Glomerular endothelial cell (primary cell): ENCODE data around the gene GNG7. TPM values are rescaled to one million over a fixed set of nuclear protein-coding genes. Genes with fewer than 3 reads are reported as not detected.
"Not testable (repeated sequence)": the region's sequence is repeated elsewhere in the genome, so short reads cannot be mapped to it uniquely, and the experiment has no call there.

Source experiments
- DNase-seq: peaks from one replicate; pipeline ENCODE4 v3.0.0-alpha.2; 2011; ENCODE audit warnings: low read depth, low spot score; ENCODE audit errors: extremely low read depth
- total RNA-seq: library from RNA; depleted of rRNA; stranded (reverse); fragments of >200 nt; gene quantifications from 2 replicates; pipeline ENCODE4 v1.2.3, GENCODE V29; 2015

Gene GNG7
- total RNA-seq, 1 donor from 2014 or later = 1.3 TPM

DNA sequence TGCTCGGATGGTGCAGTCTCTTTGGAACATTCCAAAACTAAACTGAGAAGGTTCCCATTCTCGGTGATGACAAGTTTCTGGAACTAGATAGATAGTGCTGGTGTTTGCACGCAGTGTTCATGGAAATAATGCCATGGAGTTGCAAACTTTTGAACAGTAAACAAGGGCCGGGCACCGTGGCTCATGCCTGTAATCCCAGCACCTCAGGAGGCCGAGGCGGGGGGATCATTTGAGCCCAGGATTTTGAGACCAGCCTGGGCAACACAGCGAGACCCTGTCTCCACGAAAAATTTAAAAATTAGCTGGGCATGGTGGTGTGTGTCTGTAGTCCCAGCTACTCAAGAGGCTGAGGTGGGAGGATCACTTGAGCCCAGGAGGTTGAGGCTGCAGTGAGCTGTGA, 95.7 kb downstream of the GNG7 start:
- DNase-seq = not testable (repeated sequence)

DNA sequence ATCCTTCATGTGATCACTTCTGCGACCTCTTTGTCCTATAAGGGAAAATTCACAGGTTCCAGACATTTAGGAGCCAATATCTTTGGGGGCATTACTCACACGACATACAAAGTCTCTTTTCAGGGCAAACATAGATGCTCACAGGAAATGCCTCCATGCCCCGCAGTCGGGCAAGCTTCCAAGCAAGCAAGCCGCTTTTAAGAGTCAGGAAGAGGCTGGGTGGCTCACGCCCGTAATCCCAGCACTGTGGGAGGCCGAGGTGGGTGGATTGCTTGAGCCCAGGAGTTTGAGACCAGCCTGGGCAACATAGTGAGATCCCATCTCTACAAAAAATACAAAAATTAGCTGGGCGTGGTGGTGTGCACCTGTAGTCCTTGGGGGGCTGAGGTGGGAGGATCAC, 96.6 kb downstream of the GNG7 start:
- DNase-seq = not testable (repeated sequence)

DNA sequence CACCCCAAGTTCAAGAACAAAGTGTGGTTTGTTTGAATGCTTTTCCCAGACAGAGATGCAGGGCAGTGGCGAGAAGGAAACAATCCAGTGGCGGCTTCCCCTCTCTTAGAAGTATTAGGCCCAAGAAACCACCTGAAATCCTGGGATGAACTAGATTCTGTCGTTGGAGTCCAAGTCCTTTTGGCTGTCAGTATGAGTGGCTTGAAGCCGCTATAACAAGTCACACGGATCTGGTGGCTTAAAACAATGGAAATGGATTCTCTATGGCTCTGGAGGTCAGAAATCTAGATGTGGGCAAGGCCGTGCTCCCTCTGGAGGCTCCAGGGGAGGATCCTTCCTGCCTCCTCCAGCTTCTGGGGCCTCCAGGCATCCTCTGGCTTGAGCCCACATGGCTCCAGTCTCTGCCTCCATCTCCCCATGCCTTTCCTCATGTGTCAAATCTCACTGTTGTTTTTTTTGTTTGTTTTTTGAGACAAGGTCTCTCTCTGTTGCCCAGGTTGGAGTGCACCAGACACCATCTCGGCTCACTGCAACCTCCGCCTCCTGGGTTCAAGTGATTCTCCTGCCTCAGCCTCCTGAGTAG, 97.7 kb downstream of the GNG7 start:
- no peak for DNase-seq

DNA sequence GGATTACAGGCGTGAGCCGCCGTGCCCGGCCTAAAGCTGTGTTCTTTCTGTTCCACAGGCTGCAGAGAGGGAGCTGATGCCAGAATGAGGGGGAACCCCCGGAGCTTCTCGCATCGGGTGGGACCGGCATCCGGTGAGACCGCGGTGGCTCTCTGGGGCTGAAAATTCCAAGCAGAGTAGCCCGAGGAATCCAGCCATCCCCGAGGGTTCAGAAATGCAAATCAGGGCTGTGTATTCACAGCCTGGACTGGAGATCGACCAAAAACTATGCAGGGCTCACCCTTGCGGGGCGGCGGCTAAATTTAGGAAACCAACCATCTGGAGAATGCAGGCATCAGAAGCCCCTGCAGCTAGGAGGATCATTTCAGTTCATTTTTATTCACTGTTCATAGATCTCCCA, 99.2 kb downstream of the GNG7 start:
- DNase-seq = no peak

DNA sequence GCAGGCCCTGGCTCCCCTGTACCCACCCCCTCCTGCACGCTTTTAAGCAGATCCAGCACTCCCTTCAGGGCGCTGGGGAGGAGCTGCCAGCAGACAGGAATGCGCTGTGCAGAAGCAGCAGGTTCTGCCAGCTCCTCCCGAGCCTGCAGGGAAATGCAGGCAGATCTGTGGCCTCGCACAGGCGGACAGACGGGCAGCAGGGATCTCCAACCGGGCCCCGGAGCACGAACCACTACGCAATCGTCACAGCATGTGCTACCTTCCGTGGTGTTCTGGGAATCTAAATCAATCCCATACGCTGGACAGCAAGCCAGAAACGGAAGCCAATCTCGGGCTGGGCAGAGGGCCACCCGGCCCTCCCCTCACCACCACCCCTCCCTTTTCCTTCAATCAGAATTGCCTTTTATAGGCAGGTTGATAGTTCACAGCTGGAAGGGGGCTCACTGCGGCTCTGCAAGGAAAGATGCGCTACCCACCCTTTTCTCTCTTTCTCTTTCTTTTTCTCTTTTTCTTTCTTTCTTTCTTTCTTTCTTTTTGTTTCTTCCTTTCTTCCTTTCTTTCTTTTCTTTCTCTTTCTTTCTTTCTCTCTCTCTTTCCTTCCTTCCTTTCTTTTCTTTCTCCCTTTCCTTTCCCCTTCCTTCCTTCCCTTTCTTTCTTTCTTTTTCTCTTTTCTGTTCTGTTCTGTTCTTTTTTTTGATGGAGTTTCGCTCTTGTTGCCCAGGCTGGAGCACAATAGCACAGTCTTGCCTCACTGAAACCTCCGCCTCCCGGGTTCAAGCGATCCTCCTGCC, 99.9 kb downstream of the GNG7 start:
- no peak for DNase-seq

DNA sequence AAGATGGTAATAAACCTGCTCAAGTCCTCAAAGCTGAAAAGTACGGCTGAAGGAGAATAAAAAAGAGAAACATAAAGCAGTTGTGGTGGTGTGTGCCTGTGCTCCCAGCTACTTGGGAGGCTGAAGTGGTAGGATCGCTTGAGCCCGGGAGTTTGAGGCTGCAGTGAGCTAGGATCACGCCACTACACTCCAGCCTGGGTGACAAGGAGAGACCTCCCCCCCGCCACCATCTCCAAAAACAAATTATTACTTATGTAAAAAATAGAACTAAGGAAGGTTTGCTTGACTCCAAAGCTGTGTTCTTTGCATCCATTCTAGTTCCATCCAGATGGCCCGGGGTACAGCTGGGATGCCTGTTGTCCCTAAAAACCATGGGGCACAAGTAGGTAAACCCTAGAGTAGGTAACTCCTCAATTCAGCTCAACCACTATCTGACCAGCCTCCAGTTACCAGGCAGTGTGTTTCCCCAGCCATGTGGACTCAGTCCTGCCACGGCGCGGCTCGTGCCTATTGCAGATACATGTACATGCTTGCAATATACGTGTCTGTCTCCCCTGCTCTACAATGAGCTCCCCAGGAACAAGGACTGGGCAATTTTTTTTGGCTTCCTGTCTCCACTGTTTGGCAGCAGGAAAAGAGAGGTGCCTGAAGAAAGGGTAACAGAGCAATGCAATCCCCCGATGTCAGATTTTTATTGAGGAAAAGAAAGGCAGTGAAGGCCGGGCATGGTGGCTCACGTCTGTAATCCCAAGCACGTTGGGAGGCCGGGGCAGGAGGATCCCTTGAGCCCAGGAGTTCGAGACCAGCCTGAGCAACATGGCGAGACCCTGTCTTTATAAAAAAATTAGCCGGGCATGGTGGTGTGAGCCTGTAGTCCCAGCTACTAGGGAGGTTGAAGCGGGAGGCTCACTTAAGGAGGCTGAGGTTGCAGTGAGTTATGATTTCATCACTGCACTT, 101.3 kb downstream of the GNG7 start:
- no peak for DNase-seq

DNA sequence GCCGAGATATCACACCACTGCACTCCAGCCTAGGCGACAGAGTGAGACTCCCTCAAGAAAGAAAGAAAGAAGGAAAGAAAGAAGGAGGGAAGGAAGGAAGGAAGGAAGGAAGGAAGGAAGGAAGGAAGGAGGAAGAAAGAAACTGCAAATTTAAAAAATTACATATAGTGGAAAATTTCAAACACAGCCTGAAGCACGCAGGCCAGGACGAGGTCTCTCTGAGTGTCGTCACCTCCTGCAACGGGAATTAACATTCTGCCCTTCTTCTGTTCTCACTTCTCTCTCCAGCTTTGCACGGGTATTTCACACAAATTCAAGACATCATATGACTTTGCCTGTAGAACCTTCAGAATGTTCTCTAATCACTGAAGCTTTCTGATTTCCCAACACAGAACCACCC, 108.2 kb downstream of the GNG7 start:
- no peak for DNase-seq

DNA sequence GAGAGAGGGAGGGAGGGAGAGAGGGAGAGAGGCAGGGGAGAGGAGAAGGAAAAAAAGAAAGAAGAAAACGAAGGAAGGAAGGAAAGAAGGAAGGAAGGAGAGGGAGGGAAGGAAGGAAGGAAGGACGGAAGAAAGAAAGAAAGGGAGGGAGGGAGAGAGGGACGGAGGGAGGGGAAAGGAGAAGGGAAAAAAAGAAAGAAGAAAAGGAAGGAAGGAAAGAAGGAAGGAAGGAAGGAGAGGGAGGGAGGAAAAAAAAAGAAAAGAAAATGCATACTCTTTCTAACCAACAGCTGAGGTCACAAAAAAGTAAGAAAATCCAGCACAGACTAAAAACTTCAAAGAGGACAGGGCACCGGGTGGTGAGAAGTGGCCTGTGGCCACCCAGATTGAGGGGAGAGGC, 109.7 kb downstream of the GNG7 start:
- no peak for DNase-seq

DNA sequence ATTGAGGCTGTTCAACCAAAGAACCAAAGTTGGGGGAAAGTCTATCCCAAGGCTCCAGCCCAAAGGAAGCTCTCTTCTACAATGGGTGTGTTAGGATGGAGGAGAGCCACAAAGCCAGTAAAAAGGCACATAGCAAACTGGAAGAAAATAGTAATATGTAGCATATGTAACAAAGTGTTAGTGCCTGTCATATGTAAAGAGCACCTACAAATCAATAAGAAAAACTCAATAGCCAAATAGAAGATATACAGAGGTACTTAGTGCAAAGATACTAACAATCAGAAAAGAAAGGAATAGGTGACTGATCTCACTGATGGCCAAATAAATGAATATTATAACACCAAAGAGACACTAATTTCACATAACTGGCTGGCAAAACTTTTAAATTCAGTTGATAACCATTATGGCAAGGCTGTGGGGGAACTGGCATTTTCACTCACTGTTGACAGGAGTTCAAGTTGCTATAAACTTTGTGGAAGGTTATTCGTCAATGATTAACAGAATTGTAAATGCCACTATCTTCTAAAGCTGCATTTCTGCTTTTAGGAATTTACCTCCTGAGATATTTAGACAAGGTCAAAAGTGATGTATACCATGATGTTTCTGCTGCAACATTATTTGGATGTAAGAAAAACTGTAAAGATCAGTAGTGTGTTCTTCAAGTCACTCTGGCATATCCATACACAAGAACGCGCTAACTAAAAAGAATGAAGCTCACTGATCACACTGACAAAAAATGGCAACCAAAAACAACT, 110.8 kb downstream of the GNG7 start:
- no peak for DNase-seq

DNA sequence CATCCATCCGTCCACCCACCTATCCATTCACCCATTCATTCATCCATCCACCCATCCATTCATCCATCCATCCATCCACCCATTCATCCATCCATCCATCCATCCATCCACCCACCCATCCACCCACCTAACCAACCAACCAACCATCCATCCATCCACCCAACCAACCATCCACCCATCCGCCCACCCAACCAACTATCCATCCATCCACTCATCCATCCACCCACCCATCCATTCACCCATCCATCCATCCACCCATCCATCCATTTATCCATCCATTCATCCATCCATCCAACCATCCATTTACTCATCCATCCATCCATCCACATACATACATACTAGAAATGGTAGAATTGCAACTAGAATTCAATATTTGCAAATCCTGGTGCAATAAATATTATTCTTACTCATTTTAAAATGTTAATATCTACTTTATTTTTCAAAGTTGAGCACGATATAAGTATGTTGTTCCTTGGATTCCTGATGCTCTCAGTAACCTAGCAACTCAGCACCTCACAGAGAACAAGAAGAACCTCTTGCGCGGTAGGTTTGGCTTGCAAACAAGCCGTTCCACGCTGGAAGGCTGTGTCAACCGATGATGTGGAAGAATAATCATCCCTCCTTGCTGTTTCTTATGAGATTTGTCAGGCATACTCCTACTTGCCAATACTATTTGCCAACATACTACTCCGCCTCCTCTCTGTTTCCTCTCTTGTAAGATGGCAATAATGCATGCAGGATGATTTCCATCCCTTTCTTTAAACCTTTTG, 111.7 kb downstream of the GNG7 start:
- no peak for DNase-seq

DNA sequence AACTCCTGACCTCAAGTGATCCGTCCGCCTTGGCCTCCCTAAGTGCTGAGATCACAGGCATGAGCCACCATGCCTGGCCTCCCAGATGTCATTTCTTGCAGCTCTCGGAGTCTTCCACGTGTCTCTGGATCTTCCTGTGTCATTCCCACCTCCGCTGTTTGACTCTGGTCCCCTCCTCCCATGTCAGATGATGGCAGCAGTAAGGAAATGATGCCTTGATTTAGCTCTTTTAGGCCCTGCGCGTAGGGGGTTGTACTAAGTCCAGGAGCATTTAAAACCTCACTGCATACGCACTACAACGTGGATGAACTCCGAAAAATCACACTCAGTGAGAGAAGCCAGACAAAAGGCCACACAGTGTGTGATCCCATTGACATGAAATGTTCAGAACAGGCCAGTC, 113.1 kb downstream of the GNG7 start:
- no peak for DNase-seq

DNA sequence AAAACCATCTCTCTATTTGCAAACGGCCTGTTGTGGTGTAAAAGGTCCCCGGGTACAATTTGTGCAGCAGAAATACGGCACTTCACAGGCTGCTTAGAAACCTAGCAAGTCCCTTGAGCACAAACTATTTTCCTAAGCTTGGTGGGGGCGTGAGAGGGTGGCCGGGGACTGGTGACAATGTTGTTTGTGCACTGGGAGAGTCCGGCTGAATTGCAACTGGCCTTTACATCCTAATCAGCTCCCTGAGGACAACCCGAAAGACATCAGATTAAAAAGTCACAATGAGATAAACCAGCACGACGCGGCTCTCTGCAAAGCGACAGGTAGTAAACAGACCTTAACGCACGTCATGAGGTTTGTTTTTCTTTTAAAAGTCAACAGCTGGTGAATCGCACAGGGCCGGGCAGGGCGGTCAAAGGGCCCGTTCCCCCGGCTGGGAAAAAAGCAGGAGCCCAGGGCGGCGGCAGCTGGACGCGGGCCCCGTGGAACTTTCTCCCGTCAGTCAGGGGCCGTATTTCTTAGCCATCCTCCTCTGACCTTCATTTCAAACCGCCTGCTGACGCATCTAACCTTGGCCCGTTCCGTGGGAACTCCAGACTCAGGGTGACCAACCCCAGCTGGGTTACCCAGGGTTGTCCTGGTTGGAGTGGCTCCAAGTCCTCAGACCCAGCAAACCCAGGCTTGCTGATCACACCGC, 114.3 kb downstream of the GNG7 start:
- DNase-seq = no peak

DNA sequence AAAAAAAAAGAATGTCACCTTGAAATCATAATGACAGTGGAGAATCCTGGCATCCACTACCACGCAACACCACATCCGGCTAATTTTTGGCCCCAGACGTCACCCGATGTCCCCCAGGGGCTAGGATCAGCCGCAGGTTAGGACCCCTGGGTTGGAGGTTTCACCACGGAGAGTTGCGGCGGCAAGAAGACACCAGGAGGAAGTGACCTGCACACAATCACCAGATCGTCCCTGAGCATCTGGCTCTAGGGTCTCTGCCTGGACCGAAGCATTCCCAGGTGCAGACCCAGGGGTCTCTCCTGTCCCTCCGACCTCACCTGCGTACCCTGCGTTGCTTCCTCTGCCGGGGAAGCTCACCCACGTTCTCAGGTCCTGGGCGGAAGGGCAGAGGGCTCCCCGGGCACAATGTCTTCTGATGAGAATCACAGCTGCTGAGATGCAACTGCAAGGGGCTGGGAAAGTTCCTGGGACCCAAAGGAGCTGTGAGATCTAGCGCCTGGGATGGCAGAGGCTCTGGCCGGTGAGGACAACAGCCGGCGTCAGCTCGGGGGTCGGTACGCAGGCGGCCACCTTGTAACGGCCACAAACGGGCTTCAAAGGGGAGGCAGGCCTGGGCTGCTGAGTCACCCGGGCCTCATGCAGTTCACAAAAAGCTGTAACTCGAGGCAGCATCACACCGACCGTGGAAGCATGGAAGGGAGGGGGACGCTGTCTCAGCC, 115.3 kb downstream of the GNG7 start:
- no peak for DNase-seq

DNA sequence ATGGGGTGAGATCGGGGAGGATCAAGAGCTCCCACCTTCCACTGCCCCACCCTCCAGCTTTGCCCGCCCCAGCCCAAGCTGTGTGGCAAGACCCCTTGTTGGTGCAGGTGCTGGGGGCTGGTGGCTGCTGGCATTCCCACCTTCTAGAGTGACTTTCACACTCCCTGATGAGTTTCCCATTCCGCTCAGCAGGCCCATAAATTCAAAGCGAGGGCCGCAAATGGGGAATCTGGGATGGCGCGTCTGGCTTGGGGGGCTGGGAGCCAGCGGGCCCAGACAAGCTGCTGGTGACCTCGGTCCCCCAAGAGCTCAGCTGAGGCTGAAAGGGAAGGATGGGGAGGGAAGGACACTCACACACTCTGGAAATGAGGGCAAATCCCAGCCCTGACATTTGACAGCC, 116.3 kb downstream of the GNG7 start:
- no peak for DNase-seq

DNA sequence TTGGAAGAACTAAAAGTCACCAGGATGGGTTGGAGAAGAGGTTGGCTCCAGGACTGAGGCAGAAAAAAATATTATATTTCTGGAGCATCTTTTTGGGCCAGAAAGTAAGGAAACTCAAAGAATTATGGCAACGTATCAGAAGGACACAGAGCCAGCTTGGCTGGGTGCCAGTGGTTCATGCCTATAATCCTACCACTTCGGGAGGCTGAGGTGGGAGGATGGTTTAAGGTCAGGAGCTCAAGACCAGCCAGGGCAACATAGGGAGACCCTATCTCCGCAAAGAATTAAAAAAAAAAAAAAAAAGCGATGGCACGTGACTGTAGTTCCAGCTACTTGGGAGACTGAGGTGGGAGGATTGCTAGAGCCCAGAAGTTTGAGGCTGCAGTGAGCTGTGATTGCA, 118.5 kb downstream of the GNG7 start:
- no peak for DNase-seq

DNA sequence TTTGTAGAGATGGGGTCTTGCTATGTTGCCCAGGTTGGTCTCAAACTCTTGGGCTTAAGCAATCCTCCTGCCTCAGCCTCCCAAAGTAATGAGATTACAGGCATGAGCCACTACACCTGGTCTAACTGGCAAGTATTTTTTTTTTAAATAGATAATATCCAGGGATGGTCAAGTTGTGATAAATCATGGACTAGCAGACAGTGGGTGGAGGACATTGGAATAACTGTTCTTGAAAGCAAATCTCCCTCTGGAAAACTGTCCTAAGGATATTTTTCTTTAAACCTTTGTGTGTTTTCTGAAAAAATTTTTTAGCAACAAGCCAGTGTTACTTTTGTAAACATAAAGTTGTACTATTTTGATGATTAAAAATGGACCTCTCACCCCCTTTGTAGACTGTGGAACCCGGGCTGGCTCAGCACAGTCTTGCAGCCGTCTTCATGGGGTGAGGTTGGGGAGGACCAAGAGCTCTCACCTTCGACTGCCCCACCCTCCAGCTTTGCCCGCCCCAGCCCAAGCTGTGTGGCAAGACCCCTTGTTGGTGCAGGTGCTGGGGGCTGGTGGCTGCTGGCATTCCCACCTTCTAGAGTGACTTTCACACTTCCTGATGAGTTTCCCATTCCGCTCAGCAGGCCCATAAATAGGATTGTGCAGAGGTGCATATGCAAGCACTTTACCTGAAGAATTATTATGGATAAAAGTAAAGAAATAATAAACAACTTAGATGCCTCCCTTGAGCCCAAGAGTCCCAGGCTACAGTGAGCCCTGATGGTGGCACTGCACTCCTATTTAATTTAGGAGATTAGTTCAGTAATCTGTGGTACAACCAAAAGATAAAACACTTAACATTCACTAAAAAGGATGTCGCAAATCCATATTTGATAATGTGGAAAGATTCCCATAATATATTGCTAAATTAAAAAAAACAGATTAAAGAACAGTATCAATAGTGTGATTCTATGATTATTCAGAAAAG, 119.2 kb downstream of the GNG7 start:
- DNase-seq = no peak

DNA sequence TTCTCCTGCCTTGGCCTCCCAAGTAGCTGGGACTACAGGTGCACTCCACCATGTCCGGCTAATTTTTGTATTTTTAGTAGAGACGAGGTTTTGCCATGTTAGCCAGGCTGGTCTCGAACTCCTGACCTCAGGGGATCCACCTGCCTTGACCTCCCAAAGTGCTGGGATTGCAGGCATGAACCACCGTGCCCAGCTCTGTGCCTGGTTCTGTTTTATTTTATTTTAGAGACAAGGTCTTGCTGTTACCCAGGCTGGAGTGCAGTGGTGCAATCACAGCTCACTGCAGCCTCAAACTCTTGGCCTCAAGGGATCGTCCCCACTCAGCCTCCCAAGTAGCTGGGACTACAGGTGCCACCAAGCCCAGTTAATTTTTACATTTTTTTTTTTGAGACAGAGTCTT, 122.1 kb downstream of the GNG7 start:
- not testable (repeated sequence) for DNase-seq
